ENCODE measurements around the gene KCTD10. TPM values are rescaled to one million over a fixed set of nuclear protein-coding genes. Genes with fewer than 3 reads are reported as not detected.
A peak's percentile ranks its signal among the peaks of the same experiment; 100 is the strongest.
"Not testable (repeated sequence)": the region's sequence is repeated elsewhere in the genome, so short reads cannot be mapped to it uniquely, and the experiment has no call there.

Gene KCTD10
- total RNA-seq, 2 donors from 2014 or later, result 50.8 to 70.6 TPM

GRCh38 chr12:109488051-109488665 is 11.1 kb upstream of the KCTD10 start:
- no peaks in the 10 kb centered on the region for H3K27me3 Mint-ChIP-seq
- no peaks in the 10 kb centered on the region for H3K9me3 Mint-ChIP-seq
- no peaks in the 10 kb centered on the region for H3K4me1 Mint-ChIP-seq
- peaks cover 95% of the 10 kb centered on the region for H3K36me3 Mint-ChIP-seq (ENCODE audit: low read depth)
- no peak for ATAC-seq (replicated peaks)
- no peak overlapping the region for H3K27ac Mint-ChIP-seq
- no peak overlapping the region for H3K4me3 Mint-ChIP-seq

GRCh38 chr12:109487181-109488050 is 10.3 kb upstream of the KCTD10 start:
- Mint-ChIP-seq H3K4me3 (no peak overlapping the region), H3K27me3 (no peaks in the 10 kb centered on the region), H3K4me1 (no peaks in the 10 kb centered on the region), H3K36me3 (ENCODE audit: low read depth) (peaks cover 93% of the 10 kb centered on the region), H3K9me3 (no peaks in the 10 kb centered on the region), H3K27ac (no peak overlapping the region)
- ATAC-seq (replicated peaks), result no peak

DNA sequence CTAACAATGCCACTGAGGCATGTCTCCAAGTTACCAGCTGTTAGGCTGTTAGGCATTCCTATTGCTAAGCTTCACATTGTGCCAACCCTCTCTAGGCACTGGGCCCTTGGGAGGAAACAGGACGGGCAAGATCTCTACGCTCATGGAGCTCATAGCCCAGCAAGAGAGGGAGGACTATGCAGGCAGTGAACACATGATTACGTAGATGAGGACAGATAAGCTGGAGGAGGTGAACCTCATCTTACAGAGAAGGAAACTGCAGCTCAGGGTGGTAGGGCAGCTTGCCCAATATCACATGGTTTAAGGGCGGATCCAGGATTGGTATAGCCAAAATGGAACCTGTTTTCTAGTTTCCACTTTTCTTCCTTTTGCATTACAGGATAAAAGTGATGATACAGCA is 8.1 kb upstream of the KCTD10 start:
- Mint-ChIP-seq H3K4me1 (no peaks in the 10 kb centered on the region), H3K27ac (no peak overlapping the region)
- no peak for ATAC-seq (replicated peaks)

DNA sequence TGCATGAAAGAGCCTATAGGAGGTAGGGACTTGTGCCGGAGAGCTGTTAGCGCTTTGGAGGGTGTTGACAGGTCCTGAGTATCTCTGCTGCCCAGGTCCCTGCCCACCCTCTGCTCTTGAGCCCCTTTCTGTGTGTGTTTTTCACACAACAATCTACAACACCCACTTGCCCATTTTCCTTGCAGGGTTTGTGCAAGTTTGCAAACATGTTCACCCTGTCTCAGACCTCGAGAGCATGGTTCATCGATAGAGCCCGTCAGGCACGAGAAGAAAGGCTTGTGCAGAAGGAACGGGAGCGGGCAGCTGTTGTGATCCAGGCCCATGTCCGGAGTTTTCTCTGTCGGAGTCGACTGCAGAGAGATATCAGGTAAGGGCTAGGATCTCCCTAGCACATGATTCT is 6.2 kb upstream of the KCTD10 start:
- no peak for ATAC-seq (replicated peaks)
- Mint-ChIP-seq H3K27me3 (no peaks in the 10 kb centered on the region), H3K4me3 (no peak overlapping the region), H3K4me1 (peaks cover 10% of the 10 kb centered on the region), H3K9me3 (no peaks in the 10 kb centered on the region), H3K27ac (no peak overlapping the region), H3K36me3 (ENCODE audit: low read depth) (peaks cover 59% of the 10 kb centered on the region)

More for the DNA sequence above, 8.1 kb upstream of the KCTD10 start:
- no peaks in the 10 kb centered on the region for H3K27me3 Mint-ChIP-seq
- peaks cover 72% of the 10 kb centered on the region for H3K36me3 Mint-ChIP-seq (ENCODE audit: low read depth)
- H3K4me3 Mint-ChIP-seq, result no peak overlapping the region
- no peaks in the 10 kb centered on the region for H3K9me3 Mint-ChIP-seq

DNA sequence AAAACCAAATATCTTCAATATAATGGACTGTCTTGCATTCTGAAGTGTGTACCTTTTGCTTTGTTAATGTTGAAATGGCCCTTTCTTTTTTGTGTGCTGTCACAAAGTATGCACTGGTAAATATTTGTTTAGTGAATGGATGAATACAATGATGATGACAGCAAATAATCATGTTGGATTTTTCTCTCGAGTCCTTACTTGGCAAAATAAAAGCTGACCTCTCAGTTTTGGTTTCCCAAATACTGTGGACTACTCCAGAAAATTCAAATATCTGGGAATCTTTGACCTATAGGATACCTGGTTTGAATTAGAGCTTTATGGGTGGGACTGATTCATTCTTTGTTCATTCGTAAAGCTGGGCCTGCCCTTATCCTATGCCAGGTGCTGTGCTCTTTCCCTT is 5.8 kb upstream of the KCTD10 start:
- H3K9me3 Mint-ChIP-seq, result no peaks in the 10 kb centered on the region
- no peaks in the 10 kb centered on the region for H3K27me3 Mint-ChIP-seq
- H3K4me3 Mint-ChIP-seq, result no peak overlapping the region
- ATAC-seq (replicated peaks), result no peak
- peaks cover 55% of the 10 kb centered on the region for H3K36me3 Mint-ChIP-seq (ENCODE audit: low read depth)
- no peak overlapping the region for H3K27ac Mint-ChIP-seq
- H3K4me1 Mint-ChIP-seq, result peaks cover 10% of the 10 kb centered on the region

DNA sequence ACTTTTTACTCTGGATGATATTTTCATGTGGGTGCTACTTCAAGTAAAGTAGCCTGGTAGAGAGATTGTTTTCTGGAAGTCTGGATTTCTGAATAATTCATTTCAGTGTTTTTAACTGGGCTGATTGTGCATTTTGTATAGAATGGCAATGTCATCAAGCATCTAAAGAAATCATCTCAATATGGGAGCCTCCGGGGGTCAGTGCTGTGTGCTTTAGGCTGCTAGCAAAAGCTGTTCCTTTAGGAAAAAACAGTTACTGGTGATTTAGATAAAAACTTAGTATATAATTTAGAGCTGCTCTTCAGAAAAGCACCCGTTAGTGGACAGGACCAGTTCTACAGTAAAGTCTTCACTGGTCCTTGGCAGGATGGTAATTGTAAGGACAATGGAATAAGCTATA is 5.4 kb upstream of the KCTD10 start:
- Mint-ChIP-seq H3K36me3 (ENCODE audit: low read depth) (peaks cover 51% of the 10 kb centered on the region), H3K9me3 (no peaks in the 10 kb centered on the region), H3K4me1 (peaks cover 10% of the 10 kb centered on the region), H3K4me3 (no peak overlapping the region), H3K27ac (no peak overlapping the region), H3K27me3 (no peaks in the 10 kb centered on the region)
- no peak for ATAC-seq (replicated peaks)

DNA sequence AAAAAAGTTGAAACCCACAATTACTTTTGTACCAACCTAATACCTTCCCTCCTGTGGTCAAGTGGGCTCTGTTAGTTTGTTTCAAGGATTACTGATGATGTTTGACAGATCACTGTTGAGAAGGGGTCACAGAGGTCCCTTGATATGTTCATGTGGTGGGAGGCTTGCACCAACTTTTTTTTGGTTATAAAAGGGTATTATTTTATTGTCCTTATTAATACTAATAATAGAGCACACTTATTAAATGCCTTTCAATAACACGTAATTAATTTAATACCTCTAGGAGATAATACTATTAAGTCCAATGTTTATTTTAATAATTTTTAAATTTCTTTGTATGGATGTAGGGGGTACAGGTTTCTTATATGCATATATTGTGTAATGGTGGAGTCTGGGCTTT is 4.8 kb upstream of the KCTD10 start:
- no peak overlapping the region for H3K4me3 Mint-ChIP-seq
- peaks cover 12% of the 10 kb centered on the region for H3K4me1 Mint-ChIP-seq
- ATAC-seq (replicated peaks), result no peak
- H3K27me3 Mint-ChIP-seq, result no peaks in the 10 kb centered on the region
- H3K27ac Mint-ChIP-seq, result no peak overlapping the region
- no peaks in the 10 kb centered on the region for H3K9me3 Mint-ChIP-seq
- H3K36me3 Mint-ChIP-seq (ENCODE audit: low read depth), result peaks cover 51% of the 10 kb centered on the region

GRCh38 chr12:109480356-109480755 is 3.3 kb upstream of the KCTD10 start:
- no peak for ATAC-seq (replicated peaks)
- no peak overlapping the region for H3K4me3 Mint-ChIP-seq
- H3K27me3 Mint-ChIP-seq, result no peaks in the 10 kb centered on the region
- H3K9me3 Mint-ChIP-seq, result no peaks in the 10 kb centered on the region
- no peak overlapping the region for H3K27ac Mint-ChIP-seq
- peaks cover 23% of the 10 kb centered on the region for H3K4me1 Mint-ChIP-seq
- H3K36me3 Mint-ChIP-seq (ENCODE audit: low read depth), result peaks cover 40% of the 10 kb centered on the region

DNA sequence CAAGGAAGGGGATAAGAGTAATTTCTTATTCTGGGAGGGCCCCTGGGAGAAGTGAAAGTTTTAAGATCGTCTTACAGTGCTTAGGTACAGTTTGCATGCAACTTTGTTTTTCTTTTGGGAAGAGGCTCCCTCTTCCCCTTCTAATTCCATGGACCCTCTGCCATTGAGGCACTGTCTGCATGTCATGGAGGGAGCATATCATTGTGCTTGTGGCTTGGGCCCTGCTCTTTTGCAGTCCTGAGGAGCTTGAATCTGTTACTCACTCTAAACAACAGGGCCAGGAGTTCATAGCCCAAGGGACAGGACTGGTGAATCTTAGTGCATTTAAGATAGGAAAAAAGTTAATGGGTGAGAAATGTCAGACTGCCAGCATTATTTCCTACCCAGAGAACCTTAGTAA is 2.7 kb upstream of the KCTD10 start:
- Mint-ChIP-seq H3K36me3 (ENCODE audit: low read depth) (peaks cover 35% of the 10 kb centered on the region), H3K9me3 (no peaks in the 10 kb centered on the region), H3K4me1 (peaks cover 23% of the 10 kb centered on the region), H3K27ac (peak overlapping the region; percentile 59), H3K4me3 (no peak overlapping the region), H3K27me3 (no peaks in the 10 kb centered on the region)
- no peak for ATAC-seq (replicated peaks)

GRCh38 chr12:109477963-109478315 is 839 bp upstream of the KCTD10 start:
- no peaks in the 10 kb centered on the region for H3K27me3 Mint-ChIP-seq
- peak overlapping the region; percentile 95 for H3K4me3 Mint-ChIP-seq
- no peaks in the 10 kb centered on the region for H3K9me3 Mint-ChIP-seq
- peaks cover 28% of the 10 kb centered on the region for H3K36me3 Mint-ChIP-seq (ENCODE audit: low read depth)
- peaks cover 23% of the 10 kb centered on the region for H3K4me1 Mint-ChIP-seq
- no peak for ATAC-seq (replicated peaks)
- peak overlapping the region; percentile 99 for H3K27ac Mint-ChIP-seq

GRCh38 chr12:109476807-109477184 is 304 bp downstream of the KCTD10 start:
- Mint-ChIP-seq H3K4me3 (peak overlapping the region; percentile 95), H3K36me3 (ENCODE audit: low read depth) (peaks cover 28% of the 10 kb centered on the region), H3K9me3 (no peaks in the 10 kb centered on the region), H3K27me3 (no peaks in the 10 kb centered on the region), H3K27ac (peak overlapping the region; percentile 99), H3K4me1 (peaks cover 23% of the 10 kb centered on the region)
- ATAC-seq (replicated peaks), result peak; percentile 8

DNA sequence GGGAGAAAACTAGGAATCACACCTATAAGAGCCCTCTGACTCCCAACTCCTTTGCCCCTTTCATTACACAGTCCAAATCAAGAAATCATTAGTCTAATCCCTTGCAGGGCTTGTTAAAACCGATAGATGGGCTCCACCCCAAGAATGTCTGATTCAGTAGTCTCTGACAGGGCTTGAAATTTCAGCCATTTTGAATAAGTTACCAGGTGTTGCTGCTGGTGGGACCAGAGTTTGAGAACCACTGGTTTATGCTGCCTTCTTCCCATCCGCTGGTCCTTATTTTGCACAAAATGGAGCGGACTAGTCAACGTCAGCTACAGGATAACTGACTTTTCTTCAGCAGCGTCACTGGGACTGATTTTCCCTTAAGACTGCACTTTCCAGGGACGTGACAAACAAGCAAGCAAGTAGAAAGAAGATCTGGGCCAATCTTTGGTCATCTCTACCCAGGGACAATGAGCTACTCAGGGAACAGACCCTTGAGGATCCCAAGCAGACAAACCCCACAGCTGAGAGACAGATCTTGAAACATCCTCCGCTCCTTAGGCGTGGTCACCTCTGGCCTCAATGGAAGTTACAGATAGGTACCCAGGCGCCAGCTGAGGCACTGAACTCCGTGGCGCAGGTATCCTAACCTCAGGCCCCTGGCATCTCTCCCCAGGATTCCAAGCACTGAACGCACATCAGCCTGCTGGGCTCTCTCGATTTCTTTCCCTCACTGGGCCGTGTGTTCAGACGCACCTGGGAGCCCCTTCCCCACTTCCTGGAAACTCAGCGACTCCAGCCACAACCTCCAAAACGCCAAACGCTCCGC is 900 bp downstream of the KCTD10 start:
- H3K4me1 Mint-ChIP-seq, result peaks cover 23% of the 10 kb centered on the region
- H3K9me3 Mint-ChIP-seq, result no peaks in the 10 kb centered on the region
- no peaks in the 10 kb centered on the region for H3K27me3 Mint-ChIP-seq
- H3K4me3 Mint-ChIP-seq, result peak overlapping the region; percentile 95
- peak overlapping the region; percentile 99 for H3K27ac Mint-ChIP-seq
- no peak for ATAC-seq (replicated peaks)
- peaks cover 28% of the 10 kb centered on the region for H3K36me3 Mint-ChIP-seq (ENCODE audit: low read depth)

- no peak for ATAC-seq (replicated peaks)
- no peak overlapping the region for H3K4me3 Mint-ChIP-seq
Measured at GRCh38 chr12:109475121-109475520, 2.0 kb downstream of the KCTD10 start.

GRCh38 chr12:109473526-109474270 is 3.4 kb downstream of the KCTD10 start:
- H3K27ac Mint-ChIP-seq; H3K9me3 Mint-ChIP-seq; H3K4me3 Mint-ChIP-seq; ATAC-seq (replicated peaks); H3K27me3 Mint-ChIP-seq: not testable (repeated sequence)
- peaks cover 21% of the 10 kb centered on the region for H3K4me1 Mint-ChIP-seq
- H3K36me3 Mint-ChIP-seq (ENCODE audit: low read depth), result peaks cover 42% of the 10 kb centered on the region

More at GRCh38 chr12:109475121-109475520, 2.0 kb downstream of the KCTD10 start:
- Mint-ChIP-seq H3K27me3 (no peaks in the 10 kb centered on the region), H3K36me3 (ENCODE audit: low read depth) (peaks cover 38% of the 10 kb centered on the region), H3K27ac (no peak overlapping the region), H3K4me1 (peaks cover 28% of the 10 kb centered on the region), H3K9me3 (no peaks in the 10 kb centered on the region)
